A673 (cell line): Measurements from ENCODE around the gene ZSWIM6.

Experiments
- EZH2 ChIP-seq: fragments of 200-600 bp; sonication (generic); IDR thresholded peaks from 2 replicates; pipeline ENCODE4 v1.6.1; 2017; ENCODE audit warnings: borderline replicate concordance, low read depth, mild to moderate bottlenecking, mixed read lengths, antibody characterized with exemption, low read length; ENCODE audit not compliant: poor library complexity, severe bottlenecking
- TF ChIP-seq, protein P1 (sequence below): fragments of 300-800, 200-600 bp; sonication (generic); conservative IDR thresholded peaks from 2 replicates; pipeline ENCODE4 v1.5.1; 2017; ENCODE audit warnings: low read depth, mild to moderate bottlenecking, antibody characterized with exemption, low read length, moderate library complexity, mixed read lengths

DNA sequence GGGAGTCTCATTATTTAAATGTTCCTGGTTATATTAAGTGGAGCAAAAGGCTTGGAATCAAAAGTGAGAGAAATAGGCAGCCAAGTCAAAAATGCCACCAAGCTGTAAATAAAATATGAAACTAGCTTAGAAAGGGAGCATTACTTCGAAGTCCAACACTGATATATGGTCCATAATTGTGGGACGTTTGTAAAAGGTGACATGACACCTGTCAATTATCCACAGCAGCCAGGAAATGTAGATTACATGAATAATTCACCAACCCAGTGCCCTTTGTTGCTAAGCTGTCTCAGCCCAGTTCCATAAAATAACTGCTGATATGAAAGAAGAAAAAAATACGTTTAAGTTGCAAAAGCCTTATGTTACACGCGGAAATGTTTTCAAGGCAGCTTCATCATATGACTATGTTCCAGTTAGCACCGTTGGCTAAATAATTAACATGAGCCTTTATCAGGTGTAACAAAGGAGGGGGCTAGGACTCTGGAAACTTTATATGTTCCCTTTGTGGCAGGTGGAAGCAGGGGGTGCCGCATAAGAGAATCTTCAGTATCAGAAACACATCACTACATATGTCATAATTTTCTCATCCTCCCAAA, 39.9 kb upstream of the ZSWIM6 start:
- TF ChIP-seq, protein P1, sequence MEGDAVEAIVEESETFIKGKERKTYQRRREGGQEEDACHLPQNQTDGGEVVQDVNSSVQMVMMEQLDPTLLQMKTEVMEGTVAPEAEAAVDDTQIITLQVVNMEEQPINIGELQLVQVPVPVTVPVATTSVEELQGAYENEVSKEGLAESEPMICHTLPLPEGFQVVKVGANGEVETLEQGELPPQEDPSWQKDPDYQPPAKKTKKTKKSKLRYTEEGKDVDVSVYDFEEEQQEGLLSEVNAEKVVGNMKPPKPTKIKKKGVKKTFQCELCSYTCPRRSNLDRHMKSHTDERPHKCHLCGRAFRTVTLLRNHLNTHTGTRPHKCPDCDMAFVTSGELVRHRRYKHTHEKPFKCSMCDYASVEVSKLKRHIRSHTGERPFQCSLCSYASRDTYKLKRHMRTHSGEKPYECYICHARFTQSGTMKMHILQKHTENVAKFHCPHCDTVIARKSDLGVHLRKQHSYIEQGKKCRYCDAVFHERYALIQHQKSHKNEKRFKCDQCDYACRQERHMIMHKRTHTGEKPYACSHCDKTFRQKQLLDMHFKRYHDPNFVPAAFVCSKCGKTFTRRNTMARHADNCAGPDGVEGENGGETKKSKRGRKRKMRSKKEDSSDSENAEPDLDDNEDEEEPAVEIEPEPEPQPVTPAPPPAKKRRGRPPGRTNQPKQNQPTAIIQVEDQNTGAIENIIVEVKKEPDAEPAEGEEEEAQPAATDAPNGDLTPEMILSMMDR = no peak
- TF ChIP-seq EZH2 = no peak
